ENCODE data around the gene SCARB1. TPM values are rescaled to one million over a fixed set of nuclear protein-coding genes. Genes with fewer than 3 reads are reported as not detected.
A peak's percentile ranks its signal among the peaks of the same experiment; 100 is the strongest.

Gene SCARB1
- total RNA-seq, 1 donor from 2014 or later, result 6.6 TPM

DNA sequence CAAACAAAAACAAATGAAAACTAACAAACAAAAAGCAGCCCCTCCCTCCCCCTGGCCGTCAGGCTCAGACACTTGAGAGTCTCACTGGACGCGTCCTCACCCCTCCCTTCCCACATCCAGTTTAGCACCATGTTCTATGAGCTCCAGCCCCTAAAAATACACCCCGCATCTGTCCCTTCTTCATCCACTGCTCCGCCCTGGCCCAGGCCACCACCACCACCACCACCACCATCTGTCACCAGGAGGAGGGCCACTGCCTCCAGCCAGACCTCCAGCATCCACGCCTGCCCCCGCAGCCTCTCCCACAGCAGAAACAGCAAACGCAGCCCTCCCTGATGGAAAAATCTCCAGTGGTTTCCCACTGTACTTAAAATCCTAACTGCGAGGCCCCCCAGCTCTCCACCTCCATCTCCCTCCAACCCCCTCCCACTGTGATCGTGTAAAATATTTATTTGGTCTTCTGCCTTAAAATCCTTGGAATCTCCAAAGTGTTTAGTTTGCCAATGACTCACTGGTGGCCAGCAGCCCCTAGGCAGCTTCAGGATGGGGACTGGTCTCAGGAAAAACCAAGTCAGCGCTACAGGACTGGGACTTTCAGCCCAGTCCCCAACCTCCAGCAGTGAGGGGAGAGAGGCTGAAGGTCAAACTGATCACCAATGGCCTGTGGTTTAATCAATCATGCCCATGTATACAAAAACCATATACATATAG, 95.1 kb downstream of the SCARB1 start:
- FAIRE-seq (no peak), DNase-seq (ENCODE audit: low read depth) (no peak)
- Histone ChIP-seq H3K4me3 (ENCODE audit: low read depth, low read length) (no peak overlapping the region), H3K36me3 (ENCODE audit: control insufficient read depth, insufficient read depth, low read length) (no peaks in the 10 kb centered on the region), H3K27me3 (ENCODE audit: control insufficient read depth, insufficient read depth, low read length) (no peaks in the 10 kb centered on the region)
- TF ChIP-seq, protein P1, sequence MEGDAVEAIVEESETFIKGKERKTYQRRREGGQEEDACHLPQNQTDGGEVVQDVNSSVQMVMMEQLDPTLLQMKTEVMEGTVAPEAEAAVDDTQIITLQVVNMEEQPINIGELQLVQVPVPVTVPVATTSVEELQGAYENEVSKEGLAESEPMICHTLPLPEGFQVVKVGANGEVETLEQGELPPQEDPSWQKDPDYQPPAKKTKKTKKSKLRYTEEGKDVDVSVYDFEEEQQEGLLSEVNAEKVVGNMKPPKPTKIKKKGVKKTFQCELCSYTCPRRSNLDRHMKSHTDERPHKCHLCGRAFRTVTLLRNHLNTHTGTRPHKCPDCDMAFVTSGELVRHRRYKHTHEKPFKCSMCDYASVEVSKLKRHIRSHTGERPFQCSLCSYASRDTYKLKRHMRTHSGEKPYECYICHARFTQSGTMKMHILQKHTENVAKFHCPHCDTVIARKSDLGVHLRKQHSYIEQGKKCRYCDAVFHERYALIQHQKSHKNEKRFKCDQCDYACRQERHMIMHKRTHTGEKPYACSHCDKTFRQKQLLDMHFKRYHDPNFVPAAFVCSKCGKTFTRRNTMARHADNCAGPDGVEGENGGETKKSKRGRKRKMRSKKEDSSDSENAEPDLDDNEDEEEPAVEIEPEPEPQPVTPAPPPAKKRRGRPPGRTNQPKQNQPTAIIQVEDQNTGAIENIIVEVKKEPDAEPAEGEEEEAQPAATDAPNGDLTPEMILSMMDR (IDR thresholded peaks at IDR 0.05; ENCODE audit: insufficient read depth, low read length, severe bottlenecking), result no peak

- no peak for FAIRE-seq
Observed at GRCh38 chr12:124767066-124767821, 96.4 kb downstream of the SCARB1 start.

DNA sequence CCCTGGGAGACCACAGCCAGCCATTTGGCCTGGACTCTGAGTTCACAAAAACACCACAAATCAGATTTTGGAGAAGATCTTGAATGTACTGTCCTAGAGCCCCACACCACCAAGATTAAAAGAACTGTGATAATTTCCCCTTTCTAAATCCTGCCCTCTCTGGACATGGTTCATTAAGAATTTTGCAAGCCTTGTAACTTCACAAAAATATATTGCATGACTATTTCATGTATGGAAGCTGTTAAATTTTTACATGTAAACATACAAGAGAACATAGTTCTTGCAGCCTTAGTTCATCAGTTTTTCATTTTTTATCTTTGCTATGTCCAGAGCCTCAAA, 97.0 kb downstream of the SCARB1 start:
- no peak for FAIRE-seq
- Histone ChIP-seq H3K36me3 (ENCODE audit: control insufficient read depth, insufficient read depth, low read length) (no peaks in the 10 kb centered on the region), H3K4me3 (ENCODE audit: low read depth, low read length) (no peak overlapping the region), H3K27me3 (ENCODE audit: control insufficient read depth, insufficient read depth, low read length) (no peaks in the 10 kb centered on the region)
- TF ChIP-seq, protein P1 (IDR thresholded peaks at IDR 0.05; ENCODE audit: insufficient read depth, low read length, severe bottlenecking), result no peak
- DNase-seq (ENCODE audit: low read depth), result no peak

More at GRCh38 chr12:124767066-124767821, 96.4 kb downstream of the SCARB1 start:
- Histone ChIP-seq H3K4me3 (ENCODE audit: low read depth, low read length) (no peak overlapping the region), H3K27me3 (ENCODE audit: control insufficient read depth, insufficient read depth, low read length) (no peaks in the 10 kb centered on the region), H3K36me3 (ENCODE audit: control insufficient read depth, insufficient read depth, low read length) (no peaks in the 10 kb centered on the region)
- DNase-seq (ENCODE audit: low read depth), result peak; percentile 28
- TF ChIP-seq, protein P1 (IDR thresholded peaks at IDR 0.05; ENCODE audit: insufficient read depth, low read length, severe bottlenecking), result peak; percentile 96

- DNase-seq (ENCODE audit: low read depth), result no peak
Observed at GRCh38 chr12:124765581-124766489, 97.8 kb downstream of the SCARB1 start.

DNA sequence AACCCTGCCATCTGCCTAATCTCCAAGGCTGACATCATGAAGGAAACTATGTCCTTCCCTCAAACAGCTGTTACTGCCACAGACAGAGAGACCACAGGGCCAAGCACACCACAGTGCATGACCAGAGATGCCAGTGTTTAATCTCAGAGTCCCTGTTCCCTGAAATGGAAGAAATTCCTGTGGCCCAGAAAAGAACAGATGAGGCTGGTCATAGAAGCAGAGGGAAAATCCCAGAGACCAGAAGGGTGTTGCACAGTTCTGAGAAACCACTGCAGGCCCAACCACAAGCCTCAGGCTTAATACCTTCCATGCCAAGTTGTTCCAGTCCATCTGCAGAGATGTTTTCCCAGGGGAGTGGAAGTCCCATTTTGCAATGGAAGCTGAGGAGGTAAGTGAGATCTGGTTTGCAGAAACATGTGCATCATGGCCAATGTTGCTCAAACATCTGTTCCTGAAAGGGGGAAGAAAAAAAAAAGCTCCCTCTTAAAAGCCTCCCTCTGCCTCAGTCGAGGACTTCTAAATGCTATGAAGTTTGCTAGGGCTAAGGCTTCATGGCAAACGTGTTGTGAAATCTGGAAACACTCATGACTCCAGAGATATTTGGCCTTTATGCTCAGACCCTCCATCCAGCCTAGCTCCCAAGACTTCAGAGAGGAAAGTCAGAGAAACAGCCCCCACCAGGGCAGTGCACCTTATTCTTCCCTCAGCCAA, 98.6 kb downstream of the SCARB1 start:
- no peaks in the 10 kb centered on the region for H3K27me3 ChIP-seq (ENCODE audit: control insufficient read depth, insufficient read depth, low read length)
- H3K36me3 ChIP-seq (ENCODE audit: control insufficient read depth, insufficient read depth, low read length), result no peaks in the 10 kb centered on the region
- TF ChIP-seq, protein P1 (IDR thresholded peaks at IDR 0.05; ENCODE audit: insufficient read depth, low read length, severe bottlenecking), result no peak
- DNase-seq (ENCODE audit: low read depth), result no peak
- no peak for FAIRE-seq
- H3K4me3 ChIP-seq (ENCODE audit: low read depth, low read length), result no peak overlapping the region

More at GRCh38 chr12:124765581-124766489, 97.8 kb downstream of the SCARB1 start:
- TF ChIP-seq, protein P1 (IDR thresholded peaks at IDR 0.05; ENCODE audit: insufficient read depth, low read length, severe bottlenecking), result no peak
- no peak for FAIRE-seq
- no peak overlapping the region for H3K4me3 ChIP-seq (ENCODE audit: low read depth, low read length)
- no peaks in the 10 kb centered on the region for H3K36me3 ChIP-seq (ENCODE audit: control insufficient read depth, insufficient read depth, low read length)
- H3K27me3 ChIP-seq (ENCODE audit: control insufficient read depth, insufficient read depth, low read length), result no peaks in the 10 kb centered on the region
